PC-9 (cell line): ENCODE measurements around the gene ATXN7L2. TPM values are rescaled to one million over a fixed set of nuclear protein-coding genes. Genes with fewer than 3 reads are reported as not detected.

Experiments used
- BruUV-seq: library from RNA; stranded (reverse); fragments of 400-500 nt; replicated peaks from 2 replicates; lab custom pipeline; 2021; lab: Mats Ljungman, UMichigan
- CTCF ChIA-PET: fragments of 300-600 bp; sonication (Branson Sonifier 250); formaldehyde crosslinking; loops from one replicate; lab custom pipeline; 2022; ENCODE audit warnings: antibody characterized with exemption; lab: Charles Lee
- POLR2A ChIA-PET: fragments of 300-600 bp; sonication (Branson Sonifier 250); formaldehyde crosslinking; loops from one replicate; lab custom pipeline; 2022; ENCODE audit warnings: antibody characterized with exemption; ENCODE audit not compliant: unreplicated experiment; lab: Charles Lee
- DNase-seq, 2 experiments: peaks; one replicate each; pipeline versions ENCODE4 v3.0.0 to v3.0.0-alpha.2; 2015 to 2022; ENCODE audit warnings: mixed read lengths in 1 of 2
- H2AFZ ChIP-seq: fragments of 200-600 bp; sonication (generic); 2 replicates; pipeline ENCODE4 v1.8.1; 2017; ENCODE audit warnings: antibody characterized with exemption
- H3F3A ChIP-seq: fragments of 200-600 bp; sonication (generic); 2 replicates; pipeline ENCODE4 v1.8.1; 2017; ENCODE audit warnings: antibody characterized with exemption, mild to moderate bottlenecking, low read depth; ENCODE audit not compliant: insufficient read depth
- H3K27ac ChIP-seq: fragments of 200-600 bp; sonication (generic); 2 replicates; pipeline ENCODE4 v1.6.1; 2016; ENCODE audit warnings: mixed run types
- H3K27me3 ChIP-seq: fragments of 200-600 bp; sonication (generic); 2 replicates; pipeline ENCODE4 v1.6.1; 2016; ENCODE audit warnings: low read depth, mixed run types; ENCODE audit not compliant: insufficient read depth
- H3K36me3 ChIP-seq: fragments of 200-600 bp; sonication (generic); 2 replicates; pipeline ENCODE4 v1.6.1; 2016; ENCODE audit warnings: low read depth, mixed run types
- H3K4me1 ChIP-seq: fragments of 200-600 bp; sonication (generic); replicated peaks from 2 replicates; pipeline ENCODE4 v1.6.1; 2016; ENCODE audit warnings: mixed run types; ENCODE audit not compliant: insufficient read depth
- H3K4me2 ChIP-seq: fragments of 200-600 bp; sonication (generic); 2 replicates; pipeline ENCODE4 v1.6.1; 2017; ENCODE audit warnings: mixed run types
- H3K4me3 ChIP-seq: fragments of 200-600 bp; sonication (generic); 2 replicates; pipeline ENCODE4 v1.6.1; 2016; ENCODE audit warnings: mixed run types
- H3K79me2 ChIP-seq: fragments of 200-600 bp; sonication (generic); 2 replicates; pipeline ENCODE4 v1.6.1; 2017; ENCODE audit warnings: low read depth, mixed run types
- H3K9me2 ChIP-seq: fragments of 200-600 bp; sonication (generic); 2 replicates; pipeline ENCODE4 v1.8.1; 2017; ENCODE audit warnings: mild to moderate bottlenecking; ENCODE audit not compliant: insufficient read depth
- H3K9me3 ChIP-seq: fragments of 200-600 bp; sonication (generic); 2 replicates; pipeline ENCODE4 v1.8.1; 2016; ENCODE audit warnings: low read depth; ENCODE audit not compliant: insufficient read depth
- H4K20me1 ChIP-seq: fragments of 200-600 bp; sonication (generic); 2 replicates; pipeline ENCODE4 v1.8.1; 2017; ENCODE audit not compliant: insufficient read depth
- CTCF ChIP-seq: fragments of 200-600 bp; sonication (generic); conservative IDR thresholded peaks from 2 replicates; pipeline ENCODE4 v1.6.1; 2017; ENCODE audit warnings: mixed run types, antibody characterized with exemption, mild to moderate bottlenecking, moderate library complexity
- EZH2 ChIP-seq: fragments of 200-600 bp; sonication (generic); IDR thresholded peaks from 2 replicates; pipeline ENCODE4 v1.8.0; 2017; ENCODE audit warnings: antibody characterized with exemption, low read depth
- intact Hi-C: fragments of 100-400 bp; cut with micrococcal nuclease; formaldehyde crosslinking; loops from one replicate; pipeline ENCODE4 v1.10.0; 2022; ENCODE audit not compliant: unreplicated experiment
- total RNA-seq: library from RNA; stranded (reverse); gene quantifications from 2 replicates; pipeline ENCODE4 v1.2.3, GENCODE V29; 2021

Gene ATXN7L2
- total RNA-seq, 1 experiment from 2014 or later = 4.7 TPM

- Histone ChIP-seq H3K4me2 (no peak overlapping the region), H3K27me3 (no peaks in the 10 kb centered on the region), H4K20me1 (no peaks in the 10 kb centered on the region), H3K4me3 (no peak overlapping the region), H2AFZ (no peak overlapping the region), H3F3A (no peaks in the 10 kb centered on the region; the same call in 1 of the 2 replicates), H3K9me2 (no peaks in the 10 kb centered on the region; the same call in 1 of the 2 replicates), H3K27ac (no peak overlapping the region), H3K9me3 (no peaks in the 10 kb centered on the region), H3K79me2 (no peaks in the 10 kb centered on the region), H3K36me3 (no peaks in the 10 kb centered on the region), H3K4me1 (peaks cover 10% of the 10 kb centered on the region)
- POLR2A ChIA-PET = interaction anchor here (0.6 kb wide), 1 partner anchor 117 kb away, joined by 4 read pairs; no protein-coding TSS in a partner anchor
- BruUV-seq = no TSS peak
- no peak for TF ChIP-seq CTCF
- no peak for TF ChIP-seq EZH2
- intact Hi-C loops = no loop called here
- CTCF ChIA-PET = interaction anchor here (1.1 kb wide), 1 partner anchor 18 kb away, joined by 5 read pairs; no protein-coding TSS in a partner anchor
- no peak for DNase-seq
Observed at GRCh38 chr1:109514846-109515245, 31.1 kb downstream of the ATXN7L2 start.

- Histone ChIP-seq H3K4me3 (no peak overlapping the region), H3K79me2 (no peaks in the 10 kb centered on the region), H3K27me3 (peaks cover 17% of the 10 kb centered on the region; the same call in 1 of the 2 replicates), H4K20me1 (no peaks in the 10 kb centered on the region), H3K4me1 (no peaks in the 10 kb centered on the region), H3F3A (no peaks in the 10 kb centered on the region; the same call in 1 of the 2 replicates), H2AFZ (no peak overlapping the region), H3K36me3 (no peaks in the 10 kb centered on the region), H3K4me2 (no peak overlapping the region), H3K9me3 (no peaks in the 10 kb centered on the region), H3K27ac (no peak overlapping the region), H3K9me2 (no peaks in the 10 kb centered on the region; the same call in 1 of the 2 replicates)
- intact Hi-C loops = no loop called here
- no peak for DNase-seq
- POLR2A ChIA-PET = no interaction called here
- TF ChIP-seq EZH2 = no peak
- no peak for TF ChIP-seq CTCF
- CTCF ChIA-PET = no interaction called here
- no TSS peak for BruUV-seq
Observed at GRCh38 chr1:109516872-109517271, 33.2 kb downstream of the ATXN7L2 start.

- Histone ChIP-seq H4K20me1 (no peaks in the 10 kb centered on the region), H3K27me3 (peaks cover 22% of the 10 kb centered on the region; the same call in 1 of the 2 replicates), H3K27ac (no peak overlapping the region), H3K36me3 (no peaks in the 10 kb centered on the region), H3K4me1 (no peaks in the 10 kb centered on the region), H3K4me3 (no peak overlapping the region), H3F3A (no peaks in the 10 kb centered on the region; the same call in 1 of the 2 replicates), H3K9me3 (no peaks in the 10 kb centered on the region), H3K4me2 (no peak overlapping the region), H3K79me2 (no peaks in the 10 kb centered on the region), H3K9me2 (no peaks in the 10 kb centered on the region; the same call in 1 of the 2 replicates), H2AFZ (no peak overlapping the region)
- ChIA-PET CTCF (no interaction called here), POLR2A (no interaction called here)
- no peak for TF ChIP-seq EZH2
- TF ChIP-seq CTCF = no peak
- BruUV-seq = no TSS peak
- DNase-seq = no peak
- intact Hi-C loops = no loop called here
Observed at GRCh38 chr1:109517337-109517736, 33.6 kb downstream of the ATXN7L2 start.
